NCI-H69 (cell line): Measurements from ENCODE around the gene SEC24B.
"Not testable (repeated sequence)": the region's sequence is repeated elsewhere in the genome, so short reads cannot be mapped to it uniquely, and the experiment has no call there.

Source experiments
- DNase-seq: peaks from one replicate; lab custom pipeline; 2025; lab: John Stamatoyannopoulos, UW

SEC24B gene

DNA sequence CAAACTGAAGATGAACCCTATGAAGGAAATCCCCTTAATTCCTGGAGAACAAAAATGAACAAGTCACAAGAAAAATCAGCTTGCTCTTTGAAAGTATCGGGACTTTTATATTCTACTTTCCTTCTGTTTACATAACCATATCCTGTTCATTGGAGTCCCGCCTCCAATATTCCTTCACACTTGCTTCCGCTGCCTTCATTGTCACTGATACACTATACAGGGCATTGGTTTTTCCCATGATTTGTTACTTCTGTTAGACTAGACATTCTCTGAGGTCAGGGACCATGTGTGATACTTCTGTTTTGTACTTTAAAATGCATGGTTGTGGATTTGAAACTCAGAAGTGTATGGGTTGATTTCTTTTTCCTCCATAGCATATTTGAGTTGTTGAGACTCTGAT, 145.2 kb downstream of the SEC24B start:
- DNase-seq: no peak

DNA sequence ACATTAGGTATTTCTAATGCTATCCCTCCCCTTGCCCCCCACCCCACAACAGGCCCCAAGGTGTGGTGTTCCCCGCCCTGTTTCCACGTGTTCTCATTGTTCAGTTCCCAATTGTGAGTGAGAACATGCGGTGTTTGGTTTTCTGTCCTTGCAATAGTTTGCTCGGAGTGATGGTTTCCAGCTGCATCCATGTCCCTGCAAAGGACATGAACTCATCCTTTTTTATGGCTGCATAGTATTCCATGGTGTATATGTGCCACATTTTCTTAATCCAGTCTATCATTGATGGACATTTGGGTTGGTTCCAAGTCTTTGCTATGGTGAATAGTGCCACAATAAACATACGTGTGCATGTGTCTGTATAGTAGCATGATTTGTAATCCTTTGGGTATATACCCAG, 146.4 kb downstream of the SEC24B start:
- DNase-seq: not testable (repeated sequence)

DNA sequence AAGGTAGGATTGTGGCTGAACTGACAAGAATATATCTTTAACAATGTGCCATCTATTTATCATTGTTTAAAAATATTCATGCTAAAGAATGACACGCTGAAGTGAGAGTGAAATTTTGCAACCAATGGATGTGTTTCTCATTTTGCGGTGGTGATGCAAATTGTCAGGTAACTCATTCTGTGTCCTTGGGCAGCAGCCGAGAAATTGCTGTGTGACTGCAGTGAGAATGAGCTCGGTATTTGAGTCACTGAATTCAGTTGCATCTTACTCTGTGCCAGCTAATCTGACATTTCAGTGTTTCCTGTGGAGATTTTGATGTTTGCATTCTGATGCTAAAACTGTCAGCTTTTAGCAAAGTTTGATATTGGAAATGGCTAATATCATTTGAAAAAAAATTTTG, 154.6 kb downstream of the SEC24B start:
- DNase-seq: no peak

DNA sequence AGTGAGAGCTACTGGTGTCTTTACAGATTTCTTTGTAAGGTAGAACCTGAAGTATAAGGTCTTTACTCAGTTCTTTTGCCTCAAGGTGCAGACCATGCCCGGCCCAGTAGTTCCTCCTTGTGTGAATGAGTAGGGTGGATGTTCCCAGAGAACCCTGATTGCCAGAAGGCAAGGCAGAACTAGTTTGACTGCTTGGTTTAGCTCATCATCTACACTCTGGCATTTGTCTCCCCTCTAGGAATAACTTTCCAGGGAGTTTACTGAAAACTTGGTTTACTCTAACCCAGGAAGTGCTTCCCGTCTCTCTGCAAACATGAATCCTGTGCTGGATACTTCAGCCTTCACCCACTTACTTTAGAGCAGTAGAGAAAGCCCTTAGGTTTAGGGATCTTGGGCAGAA, 155.5 kb downstream of the SEC24B start:
- no peak for DNase-seq

DNA sequence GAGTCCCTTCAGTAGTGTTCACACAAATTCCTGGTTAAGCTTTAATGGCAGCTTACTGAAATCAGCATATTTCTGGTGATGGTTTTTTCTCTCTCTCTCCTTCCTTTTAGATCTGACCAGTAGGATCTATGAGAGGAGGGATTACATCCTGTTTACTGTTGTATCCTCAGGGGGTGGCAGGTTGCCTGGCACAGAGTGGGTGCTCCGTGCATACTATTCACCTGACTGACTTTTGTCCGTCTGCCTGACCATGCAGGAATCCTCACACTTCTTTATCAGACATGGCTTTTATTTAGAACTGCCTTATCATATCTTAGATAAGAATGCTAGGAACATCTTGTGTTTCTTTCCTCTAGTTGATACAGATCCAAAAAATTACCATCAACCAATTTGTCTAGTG, 156.0 kb downstream of the SEC24B start:
- DNase-seq: peak; percentile 18
